Measurements from ENCODE around the gene MSL1. TPM values are rescaled to one million over a fixed set of nuclear protein-coding genes. Genes with fewer than 3 reads are reported as not detected.

Gene MSL1
- total RNA-seq, 2 donors from 2014 or later: 42.2 to 52.5 TPM

DNA sequence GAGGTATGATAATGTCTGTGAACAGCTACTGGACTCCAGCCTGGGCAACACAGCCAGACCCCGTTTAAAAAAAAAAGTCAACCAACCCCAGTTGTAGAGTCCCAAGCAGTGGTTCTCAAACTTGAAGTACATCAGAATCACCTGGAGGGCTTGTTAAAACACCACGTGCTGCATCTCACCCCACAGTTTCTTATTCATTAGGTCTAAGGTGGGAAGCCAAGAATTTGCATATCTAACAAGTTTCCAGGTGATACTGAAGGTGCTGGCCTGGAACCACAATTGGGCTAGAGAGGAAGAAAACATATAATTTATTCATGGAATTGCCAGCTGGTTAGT lies 6.7 kb upstream of the MSL1 start:
- Histone ChIP-seq H3K36me3 (no peaks in the 10 kb centered on the region), H3K9me3 (no peaks in the 10 kb centered on the region), H3K27ac (no peak overlapping the region), H3K4me3 (no peak overlapping the region), H3K4me1 (peaks cover 0 to 40% of the 10 kb centered on the region in 2 donors), H3K27me3 (no peaks in the 10 kb centered on the region)
- TF ChIP-seq, protein P1, sequence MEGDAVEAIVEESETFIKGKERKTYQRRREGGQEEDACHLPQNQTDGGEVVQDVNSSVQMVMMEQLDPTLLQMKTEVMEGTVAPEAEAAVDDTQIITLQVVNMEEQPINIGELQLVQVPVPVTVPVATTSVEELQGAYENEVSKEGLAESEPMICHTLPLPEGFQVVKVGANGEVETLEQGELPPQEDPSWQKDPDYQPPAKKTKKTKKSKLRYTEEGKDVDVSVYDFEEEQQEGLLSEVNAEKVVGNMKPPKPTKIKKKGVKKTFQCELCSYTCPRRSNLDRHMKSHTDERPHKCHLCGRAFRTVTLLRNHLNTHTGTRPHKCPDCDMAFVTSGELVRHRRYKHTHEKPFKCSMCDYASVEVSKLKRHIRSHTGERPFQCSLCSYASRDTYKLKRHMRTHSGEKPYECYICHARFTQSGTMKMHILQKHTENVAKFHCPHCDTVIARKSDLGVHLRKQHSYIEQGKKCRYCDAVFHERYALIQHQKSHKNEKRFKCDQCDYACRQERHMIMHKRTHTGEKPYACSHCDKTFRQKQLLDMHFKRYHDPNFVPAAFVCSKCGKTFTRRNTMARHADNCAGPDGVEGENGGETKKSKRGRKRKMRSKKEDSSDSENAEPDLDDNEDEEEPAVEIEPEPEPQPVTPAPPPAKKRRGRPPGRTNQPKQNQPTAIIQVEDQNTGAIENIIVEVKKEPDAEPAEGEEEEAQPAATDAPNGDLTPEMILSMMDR (IDR thresholded peaks at IDR 0.05): no peak
- DNase-seq (ENCODE audit: low spot score): no peak

DNA sequence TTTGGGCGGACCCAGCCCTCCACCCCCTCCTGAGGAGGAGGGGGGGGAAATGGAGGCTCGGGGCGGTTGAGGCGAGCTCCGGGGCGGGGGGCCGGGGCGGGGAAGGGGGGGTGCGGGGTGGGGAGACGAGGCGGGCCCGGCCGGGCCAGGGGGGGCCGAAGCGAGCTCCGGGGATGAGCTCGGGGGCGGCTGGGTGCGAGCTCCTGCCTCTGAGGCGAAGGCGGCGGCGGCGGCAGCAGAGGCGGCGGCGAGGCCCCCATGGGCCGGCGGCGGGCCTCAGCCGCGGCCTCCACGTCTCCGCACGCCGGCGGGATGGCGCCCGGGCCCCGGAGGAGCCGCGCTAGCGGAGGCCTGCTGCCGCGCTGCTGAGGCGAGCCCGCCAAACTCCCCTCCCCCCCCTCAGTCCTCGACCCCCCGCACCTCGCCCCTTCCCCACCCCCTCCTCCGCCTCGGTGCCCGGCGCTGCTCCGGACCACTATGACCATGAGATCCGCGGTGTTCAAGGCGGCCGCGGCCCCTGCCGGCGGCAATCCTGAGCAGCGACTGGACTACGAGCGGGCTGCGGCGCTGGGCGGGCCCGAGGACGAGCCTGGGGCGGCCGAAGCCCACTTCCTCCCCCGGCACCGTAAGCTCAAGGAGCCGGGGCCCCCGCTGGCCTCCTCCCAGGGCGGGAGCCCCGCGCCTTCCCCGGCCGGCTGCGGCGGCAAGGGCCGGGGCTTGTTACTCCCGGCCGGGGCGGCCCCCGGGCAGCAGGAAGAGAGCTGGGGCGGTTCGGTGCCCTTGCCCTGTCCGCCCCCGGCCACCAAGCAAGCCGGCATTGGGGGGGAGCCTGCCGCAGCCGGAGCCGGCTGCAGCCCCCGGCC lies 596 bp downstream of the MSL1 start:
- DNase-seq (ENCODE audit: low spot score): no peak
- TF ChIP-seq, protein P1 (IDR thresholded peaks at IDR 0.05): peak in 1 of 2 donors; percentile 29
- peak overlapping the region; percentile 95 to 100 for H3K4me3 ChIP-seq
- peaks cover 15% of the 10 kb centered on the region for H3K36me3 ChIP-seq
- peak overlapping the region; percentile 97 to 99 for H3K27ac ChIP-seq
- peaks cover 0 to 34% of the 10 kb centered on the region in 2 donors for H3K4me1 ChIP-seq
- H3K9me3 ChIP-seq: no peaks in the 10 kb centered on the region
- H3K27me3 ChIP-seq: no peaks in the 10 kb centered on the region

DNA sequence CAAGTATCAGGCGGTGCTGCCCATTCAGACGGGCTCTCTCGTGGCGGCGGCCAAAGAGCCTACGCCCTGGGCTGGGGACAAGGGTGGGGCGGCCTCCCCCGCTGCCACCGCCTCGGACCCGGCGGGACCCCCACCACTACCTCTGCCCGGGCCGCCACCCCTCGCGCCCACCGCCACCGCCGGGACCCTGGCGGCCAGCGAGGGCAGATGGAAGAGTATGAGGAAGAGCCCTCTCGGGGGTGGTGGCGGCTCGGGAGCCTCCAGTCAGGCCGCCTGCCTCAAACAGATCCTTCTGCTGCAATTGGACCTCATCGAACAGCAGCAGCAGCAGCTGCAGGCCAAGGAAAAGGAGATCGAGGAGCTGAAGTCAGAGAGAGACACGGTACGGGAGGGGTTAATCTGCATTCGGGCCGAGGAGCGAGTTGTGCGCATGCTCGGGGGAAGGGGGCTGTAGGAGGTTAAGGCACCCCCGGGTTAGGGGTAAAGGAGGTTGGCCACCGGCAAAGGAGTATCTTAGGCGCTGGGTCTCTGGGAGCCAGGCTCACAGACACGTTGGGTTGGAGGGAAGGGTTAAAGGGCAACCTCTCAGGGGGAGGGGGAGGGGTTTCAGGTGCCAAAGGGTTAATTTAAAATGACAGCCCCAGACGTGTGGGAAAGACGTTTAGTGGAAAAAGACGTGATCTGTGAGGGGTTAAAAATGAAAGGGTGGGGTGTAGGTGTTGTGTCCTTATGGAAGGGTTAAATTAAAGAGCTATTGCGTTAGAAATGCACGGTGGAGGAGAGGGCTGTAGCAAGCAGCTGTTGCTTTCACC lies 1.4 kb downstream of the MSL1 start:
- Histone ChIP-seq H3K27ac (peak overlapping the region; percentile 97 to 99), H3K36me3 (peaks cover 24% of the 10 kb centered on the region), H3K27me3 (no peaks in the 10 kb centered on the region), H3K4me3 (peak overlapping the region; percentile 95 to 100), H3K9me3 (no peaks in the 10 kb centered on the region), H3K4me1 (peaks cover 0 to 34% of the 10 kb centered on the region in 2 donors)
- no peak for DNase-seq (ENCODE audit: low spot score)
- TF ChIP-seq, protein P1 (IDR thresholded peaks at IDR 0.05): peak in 1 of 2 donors; percentile 1

DNA sequence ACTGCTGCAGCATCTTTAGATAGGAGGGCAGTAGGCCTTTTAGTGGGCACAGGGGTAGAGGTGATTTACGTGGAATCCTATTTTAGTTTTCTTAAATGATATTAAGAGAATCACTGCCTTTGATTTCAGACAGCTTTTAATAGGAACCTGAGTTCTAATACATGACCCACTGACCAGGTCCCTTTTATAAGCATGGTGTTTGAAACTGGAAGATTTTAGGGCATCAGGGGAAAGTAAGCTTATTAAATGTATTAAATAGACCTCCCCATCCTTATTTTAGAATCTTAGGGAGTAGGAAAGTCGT lies 2.0 kb downstream of the MSL1 start:
- no peak for DNase-seq (ENCODE audit: low spot score)
- Histone ChIP-seq H3K36me3 (peaks cover 29% of the 10 kb centered on the region), H3K9me3 (no peaks in the 10 kb centered on the region), H3K27me3 (no peaks in the 10 kb centered on the region), H3K4me3 (peak overlapping the region; percentile 95 to 100), H3K27ac (peak overlapping the region; percentile 97 to 99), H3K4me1 (peaks cover 0 to 34% of the 10 kb centered on the region in 2 donors)
- TF ChIP-seq, protein P1 (IDR thresholded peaks at IDR 0.05): no peak

DNA sequence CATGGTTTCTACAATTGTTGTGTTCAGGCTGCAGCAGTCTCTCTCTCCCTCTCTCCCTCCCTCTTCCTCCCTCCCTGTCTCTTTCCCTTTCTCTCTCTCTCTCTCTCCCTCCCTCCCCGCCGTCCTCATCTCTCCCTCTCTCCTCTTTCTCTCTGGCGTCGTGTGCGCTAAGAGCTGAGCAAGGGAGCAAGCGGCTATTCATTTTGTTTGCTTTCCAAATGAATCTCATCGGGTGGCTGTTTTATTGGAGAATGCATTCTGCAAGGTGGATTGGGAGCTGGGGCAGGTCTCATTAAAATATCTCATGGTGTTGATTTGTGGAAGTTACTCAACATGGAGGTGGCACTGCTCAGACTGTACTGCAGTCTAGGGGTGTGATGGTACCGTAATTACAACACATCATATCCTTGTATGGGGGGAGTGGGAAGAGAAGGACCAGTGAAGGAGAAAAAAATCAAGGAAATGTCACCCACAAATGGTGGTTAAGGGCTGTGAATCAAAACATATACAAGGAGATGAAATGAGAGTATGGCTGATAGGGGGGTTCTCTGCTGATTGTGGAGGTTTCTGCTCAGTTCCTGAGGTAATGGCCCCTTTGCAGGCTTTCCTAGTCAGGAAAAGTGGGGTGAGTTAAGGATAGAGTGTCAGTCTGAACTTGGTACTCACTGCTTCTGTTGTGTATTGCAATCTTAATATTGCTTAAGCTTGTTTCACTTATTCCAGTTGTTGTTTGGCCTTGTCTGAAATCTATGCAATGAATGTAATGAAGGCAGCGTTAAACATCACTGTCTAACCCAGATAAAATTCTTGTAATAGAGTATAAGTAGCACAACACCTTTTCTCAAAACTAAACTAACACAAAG lies 2.7 kb downstream of the MSL1 start:
- Histone ChIP-seq H3K4me1 (peaks cover 0 to 34% of the 10 kb centered on the region in 2 donors), H3K4me3 (peak overlapping the region; percentile 95 to 100), H3K9me3 (no peaks in the 10 kb centered on the region), H3K36me3 (peaks cover 37% of the 10 kb centered on the region), H3K27me3 (no peaks in the 10 kb centered on the region), H3K27ac (peak overlapping the region; percentile 97 to 99)
- TF ChIP-seq, protein P1 (IDR thresholded peaks at IDR 0.05): no peak
- DNase-seq (ENCODE audit: low spot score): no peak
